ENCODE data around the gene BCAS4.
"Not testable (repeated sequence)": the region's sequence is repeated elsewhere in the genome, so short reads cannot be mapped to it uniquely, and the experiment has no call there.

Gene BCAS4

GRCh38 chr20:50794846-50795634, at the start of gene BCAS4:
TSS of gene BCAS4 (plus strand) at chr20:50795061. CDS start at chr20:50795084, 23 bp downstream.
- DNase-seq: peak in 45 of 51 donors; percentile 15 to 79 (median 51)

- no peak for DNase-seq
Observed at GRCh38 chr20:50745634-50746137, 49.2 kb upstream of the BCAS4 start.

- DNase-seq: no peak
Observed at GRCh38 chr20:50746138-50746940, 48.5 kb upstream of the BCAS4 start.

GRCh38 chr20:50747275-50747674, 47.6 kb upstream of the BCAS4 start:
- DNase-seq: no peak

- no peak for DNase-seq
Observed at GRCh38 chr20:50750145-50750671, 44.7 kb upstream of the BCAS4 start.

GRCh38 chr20:50753152-50753551, 41.7 kb upstream of the BCAS4 start:
- no peak for DNase-seq

GRCh38 chr20:50754420-50754819, 40.4 kb upstream of the BCAS4 start:
- no peak for DNase-seq

- DNase-seq: no peak
Observed at GRCh38 chr20:50756447-50756846, 38.4 kb upstream of the BCAS4 start.

- DNase-seq: no peak
Observed at GRCh38 chr20:50758469-50758868, 36.4 kb upstream of the BCAS4 start.

GRCh38 chr20:50758992-50759391, 35.9 kb upstream of the BCAS4 start:
- DNase-seq: no peak

GRCh38 chr20:50759678-50760077, 35.2 kb upstream of the BCAS4 start:
- DNase-seq: no peak

GRCh38 chr20:50762045-50762422, 32.8 kb upstream of the BCAS4 start:
- no peak for DNase-seq

- DNase-seq: peak in 47 of 51 donors; percentile 7 to 89 (median 59)
Observed at GRCh38 chr20:50762435-50763220, 32.2 kb upstream of the BCAS4 start.

- not testable (repeated sequence) for DNase-seq
Observed at GRCh38 chr20:50763550-50764458, 31.1 kb upstream of the BCAS4 start.

GRCh38 chr20:50765251-50765650, 29.6 kb upstream of the BCAS4 start:
- not testable (repeated sequence) for DNase-seq

GRCh38 chr20:50765674-50766073, 29.2 kb upstream of the BCAS4 start:
- no peak for DNase-seq

- DNase-seq: not testable (repeated sequence)
Observed at GRCh38 chr20:50766955-50767809, 27.7 kb upstream of the BCAS4 start.

GRCh38 chr20:50768991-50769390, 25.9 kb upstream of the BCAS4 start:
- not testable (repeated sequence) for DNase-seq

GRCh38 chr20:50769551-50770085, 25.2 kb upstream of the BCAS4 start:
- not testable (repeated sequence) for DNase-seq

Measured in hypothalamus (tissue), 51 donors.